GM21526 (cell line): ENCODE data around the gene SUMO2.
"Not testable (repeated sequence)": the region's sequence is repeated elsewhere in the genome, so short reads cannot be mapped to it uniquely, and the experiment has no call there.

ENCODE experiments used
- ATAC-seq: cut with Tn5 transposase; IDR thresholded peaks from one replicate; pipeline ENCODE4 v1.9.1; 2021; ENCODE audit warnings: moderate library complexity; ENCODE audit not compliant: unreplicated experiment, low FRiP score

SUMO2 gene

GRCh38 chr17:75182569-75183436, at the start of gene SUMO2:
Gene SUMO2 (minus strand): TSS chr17:75182959. CDS start chr17:75182834, 125 bp downstream.
- ATAC-seq = peak; percentile 60

GRCh38 chr17:75231741-75232464, 49.1 kb upstream of the SUMO2 start:
- ATAC-seq = no peak

- no peak for ATAC-seq
Observed at GRCh38 chr17:75231071-75231470, 48.3 kb upstream of the SUMO2 start.

GRCh38 chr17:75228847-75229246, 46.1 kb upstream of the SUMO2 start:
- no peak for ATAC-seq

GRCh38 chr17:75228305-75228704, 45.5 kb upstream of the SUMO2 start:
- no peak for ATAC-seq

- no peak for ATAC-seq
Observed at GRCh38 chr17:75227729-75228128, 45.0 kb upstream of the SUMO2 start.

GRCh38 chr17:75225016-75225415, 42.3 kb upstream of the SUMO2 start:
- no peak for ATAC-seq

- ATAC-seq = no peak
Observed at GRCh38 chr17:75219815-75220214, 37.1 kb upstream of the SUMO2 start.

- ATAC-seq = no peak
Observed at GRCh38 chr17:75218131-75218530, 35.4 kb upstream of the SUMO2 start.

GRCh38 chr17:75209061-75209460, 26.3 kb upstream of the SUMO2 start:
- no peak for ATAC-seq

- no peak for ATAC-seq
Observed at GRCh38 chr17:75208161-75208560, 25.4 kb upstream of the SUMO2 start.

- no peak for ATAC-seq
Observed at GRCh38 chr17:75207760-75208159, 25.0 kb upstream of the SUMO2 start.

GRCh38 chr17:75207050-75207407, 24.3 kb upstream of the SUMO2 start:
- not testable (repeated sequence) for ATAC-seq

- ATAC-seq = no peak
Observed at GRCh38 chr17:75205793-75206163, 23.0 kb upstream of the SUMO2 start.

GRCh38 chr17:75205037-75205792, 22.5 kb upstream of the SUMO2 start, which contains the start of gene NUP85:
Gene NUP85 (plus strand): TSS chr17:75205679. CDS start chr17:75205762, 83 bp downstream.
- peak; percentile 60 for ATAC-seq

GRCh38 chr17:75199886-75200618, 17.3 kb upstream of the SUMO2 start:
- ATAC-seq = no peak

- ATAC-seq = no peak
Observed at GRCh38 chr17:75194879-75195278, 12.1 kb upstream of the SUMO2 start.

GRCh38 chr17:75191584-75191983, 8.8 kb upstream of the SUMO2 start:
- no peak for ATAC-seq

- ATAC-seq = no peak
Observed at GRCh38 chr17:75188614-75189013, 5.9 kb upstream of the SUMO2 start.
